Kidney glomerular epithelial cell (primary cell): Measurements from ENCODE around the gene NLGN1.

Experiments used
- DNase-seq: peaks from one replicate; lab custom pipeline; 2025; lab: John Stamatoyannopoulos, UW

Gene NLGN1

GRCh38 chr3:173762501-173762900, 365.0 kb downstream of the NLGN1 start:
- DNase-seq, result no peak

- no peak for DNase-seq
Observed at GRCh38 chr3:173770011-173770410, 372.5 kb downstream of the NLGN1 start.

GRCh38 chr3:173770796-173771573, 373.4 kb downstream of the NLGN1 start:
- DNase-seq, result no peak

GRCh38 chr3:173773800-173774199, 376.3 kb downstream of the NLGN1 start:
- no peak for DNase-seq

GRCh38 chr3:173774294-173774693, 376.8 kb downstream of the NLGN1 start:
- no peak for DNase-seq

- no peak for DNase-seq
Observed at GRCh38 chr3:173778251-173778650, 380.7 kb downstream of the NLGN1 start.

- no peak for DNase-seq
Observed at GRCh38 chr3:173780067-173780466, 382.5 kb downstream of the NLGN1 start.

GRCh38 chr3:173785004-173785403, 387.5 kb downstream of the NLGN1 start:
- DNase-seq, result no peak

- no peak for DNase-seq
Observed at GRCh38 chr3:173789530-173790162, 392.1 kb downstream of the NLGN1 start.

- DNase-seq, result no peak
Observed at GRCh38 chr3:173793963-173794362, 396.4 kb downstream of the NLGN1 start.

GRCh38 chr3:173796405-173796804, 398.9 kb downstream of the NLGN1 start:
- no peak for DNase-seq

GRCh38 chr3:173796890-173797289, 399.3 kb downstream of the NLGN1 start:
- no peak for DNase-seq

GRCh38 chr3:173799060-173799816, 401.7 kb downstream of the NLGN1 start:
- no peak for DNase-seq

- no peak for DNase-seq
Observed at GRCh38 chr3:173800154-173800553, 402.6 kb downstream of the NLGN1 start.

- DNase-seq, result no peak
Observed at GRCh38 chr3:173814809-173815208, 417.3 kb downstream of the NLGN1 start.

GRCh38 chr3:173819368-173819767, 421.8 kb downstream of the NLGN1 start:
- DNase-seq, result no peak

- no peak for DNase-seq
Observed at GRCh38 chr3:173823911-173824460, 426.4 kb downstream of the NLGN1 start.

GRCh38 chr3:173825730-173826129, 428.2 kb downstream of the NLGN1 start:
- no peak for DNase-seq

GRCh38 chr3:173826416-173826815, 428.9 kb downstream of the NLGN1 start:
- DNase-seq, result no peak

- DNase-seq, result no peak
Observed at GRCh38 chr3:173826901-173827609, 429.5 kb downstream of the NLGN1 start.

- no peak for DNase-seq
Observed at GRCh38 chr3:173838644-173839043, 441.1 kb downstream of the NLGN1 start.

- no peak for DNase-seq
Observed at GRCh38 chr3:173839859-173840258, 442.3 kb downstream of the NLGN1 start.
